Medulla oblongata (tissue), 1 donor: ENCODE measurements around the gene MAST2.
"Not testable (repeated sequence)": the region's sequence is repeated elsewhere in the genome, so short reads cannot be mapped to it uniquely, and the experiment has no call there.

Source experiments
- DNase-seq: peaks from one replicate; pipeline ENCODE4 v3.0.0-alpha.2; 2015; ENCODE audit errors: extremely low spot score

The MAST2 gene

DNA sequence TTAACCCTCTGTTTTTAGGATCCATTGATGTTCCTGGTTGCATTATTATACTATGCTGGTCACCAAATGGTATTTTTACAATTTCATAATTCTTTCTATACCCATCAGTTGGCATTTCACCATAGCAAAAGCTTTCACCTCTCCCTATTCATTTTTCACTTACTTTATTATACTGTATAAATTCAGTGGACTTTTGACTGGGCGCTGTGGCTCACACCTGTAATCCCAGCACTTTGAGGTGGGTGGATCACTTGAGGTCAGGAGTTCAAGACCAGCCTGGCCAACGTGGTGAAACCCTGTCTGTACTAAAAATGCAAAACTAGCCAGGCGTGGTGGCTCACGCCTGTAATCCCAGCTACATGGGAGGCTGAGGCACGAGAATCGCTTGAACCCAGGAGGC, 128.8 kb downstream of the MAST2 start:
- DNase-seq, result not testable (repeated sequence)

- DNase-seq, result no peak
Observed at GRCh38 chr1:45934947-45935346, 131.5 kb downstream of the MAST2 start.

- no peak for DNase-seq
Observed at GRCh38 chr1:45938029-45938428, 134.6 kb downstream of the MAST2 start.

DNA sequence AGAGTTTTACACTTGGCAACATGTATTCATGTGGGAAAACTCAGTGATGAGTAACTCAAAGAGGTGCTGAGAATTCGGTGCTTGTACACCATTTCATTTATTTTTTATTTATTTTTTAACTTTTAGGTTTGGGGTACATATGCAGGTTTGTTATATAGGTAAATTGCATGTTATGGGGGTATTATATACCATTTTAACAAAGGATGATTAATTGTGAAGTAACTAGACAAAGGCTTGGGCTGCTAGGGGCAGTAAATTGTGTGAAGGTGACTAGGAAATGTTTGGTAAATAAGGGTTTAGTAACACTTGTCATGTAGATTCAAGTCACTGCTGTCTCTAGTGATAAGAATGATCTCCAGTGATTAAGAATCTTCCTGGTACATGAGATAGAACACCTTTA, 139.0 kb downstream of the MAST2 start:
- no peak for DNase-seq

DNA sequence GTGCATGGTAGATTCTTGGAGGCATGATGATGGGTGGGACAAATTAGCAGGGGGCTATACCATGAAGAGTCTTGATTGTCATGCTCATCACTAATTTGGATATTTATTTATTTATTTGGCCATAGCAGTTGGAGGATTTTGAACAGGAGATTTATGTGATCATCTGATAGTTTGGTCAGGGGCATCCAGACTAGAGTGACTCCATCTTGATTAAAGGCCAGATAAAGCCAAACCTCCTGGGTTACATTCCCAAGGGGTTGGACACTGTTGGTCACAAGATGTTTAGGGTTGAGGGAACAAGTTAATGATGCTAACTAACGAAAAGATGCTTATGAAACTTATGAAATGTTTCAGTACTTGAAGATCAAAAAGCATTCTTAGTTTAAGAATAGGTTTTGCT, 139.8 kb downstream of the MAST2 start:
- no peak for DNase-seq

DNA sequence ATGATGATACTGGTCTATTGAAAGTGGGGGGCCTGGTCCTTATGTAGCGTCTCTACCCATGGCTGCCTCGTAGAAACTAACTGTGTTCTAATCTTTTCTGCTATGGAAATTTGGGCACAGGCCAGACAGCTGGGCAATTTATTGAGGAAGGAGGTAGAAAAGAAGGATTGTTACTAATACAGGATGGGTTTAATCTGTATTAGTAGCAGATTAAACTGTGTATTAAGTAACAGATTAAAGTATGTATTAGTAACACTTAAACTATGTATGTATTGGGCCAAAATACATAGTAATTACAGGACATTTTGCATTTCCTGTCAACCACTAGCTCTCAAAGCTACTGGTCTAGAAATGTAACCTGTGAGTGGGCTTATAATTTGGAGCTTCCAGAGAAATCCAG, 142.0 kb downstream of the MAST2 start:
- DNase-seq, result no peak

DNA sequence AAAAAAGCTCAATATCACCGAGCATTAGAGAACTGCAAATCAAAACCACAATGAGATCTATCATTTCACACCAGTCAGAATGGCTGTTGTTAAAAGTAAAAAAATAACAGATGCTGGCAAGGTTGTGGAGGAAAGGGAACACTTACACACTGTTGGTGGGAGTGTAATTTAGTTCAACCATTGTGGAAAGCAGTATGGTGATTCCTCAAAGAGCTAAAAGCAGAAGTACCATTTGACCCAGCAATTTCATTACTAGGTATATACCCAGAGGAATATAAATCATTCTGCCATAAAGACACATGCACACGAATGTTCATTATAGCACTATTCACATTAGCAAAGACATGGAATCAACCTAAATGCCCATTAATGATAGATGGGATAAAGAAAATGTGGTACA, 146.1 kb downstream of the MAST2 start:
- DNase-seq, result not testable (repeated sequence)

DNA sequence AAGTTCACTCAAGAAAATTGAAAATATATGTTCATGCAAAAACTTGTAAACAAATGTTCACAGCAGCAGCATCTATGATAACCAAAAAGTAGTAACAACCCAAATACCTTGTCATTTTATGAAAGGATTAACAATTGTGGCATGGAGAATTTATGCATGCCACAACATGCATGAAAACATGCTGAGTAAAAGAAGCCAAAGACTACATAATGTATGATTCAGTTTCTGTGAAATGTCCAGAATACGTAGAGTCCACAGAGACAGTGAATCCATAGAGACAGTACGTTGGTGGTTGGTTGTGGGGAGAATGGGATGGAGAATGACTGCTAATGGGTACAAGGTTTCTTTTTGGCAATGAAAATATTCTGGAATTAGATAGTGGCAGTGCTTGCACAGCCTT, 148.7 kb downstream of the MAST2 start:
- DNase-seq, result no peak

GRCh38 chr1:45953934-45954847, 150.8 kb downstream of the MAST2 start:
- no peak for DNase-seq

DNA sequence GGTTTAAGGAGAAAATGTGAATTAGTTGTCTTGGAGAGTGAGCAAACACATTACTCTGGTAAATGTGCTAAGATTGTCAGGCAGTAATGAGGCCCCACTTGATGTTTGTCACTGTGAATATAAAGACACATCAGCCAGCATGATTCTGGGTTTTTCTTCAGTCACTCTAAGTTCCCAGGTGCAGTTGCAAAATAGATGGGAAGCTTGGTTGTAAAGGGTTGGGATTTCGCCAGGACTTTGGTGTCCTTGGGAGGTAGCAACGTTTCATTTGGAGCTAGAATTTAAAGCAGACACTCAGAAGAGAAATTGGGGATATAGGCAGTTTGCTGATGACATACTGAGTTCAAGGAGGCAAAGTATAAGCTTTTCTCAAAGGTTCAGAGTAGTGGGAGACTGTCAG, 154.3 kb downstream of the MAST2 start:
- DNase-seq, result no peak

- no peak for DNase-seq
Observed at GRCh38 chr1:45958317-45958716, 154.9 kb downstream of the MAST2 start.

GRCh38 chr1:45960930-45961715, 157.7 kb downstream of the MAST2 start:
- DNase-seq, result no peak

- DNase-seq, result not testable (repeated sequence)
Observed at GRCh38 chr1:45961936-45962335, 158.5 kb downstream of the MAST2 start.

DNA sequence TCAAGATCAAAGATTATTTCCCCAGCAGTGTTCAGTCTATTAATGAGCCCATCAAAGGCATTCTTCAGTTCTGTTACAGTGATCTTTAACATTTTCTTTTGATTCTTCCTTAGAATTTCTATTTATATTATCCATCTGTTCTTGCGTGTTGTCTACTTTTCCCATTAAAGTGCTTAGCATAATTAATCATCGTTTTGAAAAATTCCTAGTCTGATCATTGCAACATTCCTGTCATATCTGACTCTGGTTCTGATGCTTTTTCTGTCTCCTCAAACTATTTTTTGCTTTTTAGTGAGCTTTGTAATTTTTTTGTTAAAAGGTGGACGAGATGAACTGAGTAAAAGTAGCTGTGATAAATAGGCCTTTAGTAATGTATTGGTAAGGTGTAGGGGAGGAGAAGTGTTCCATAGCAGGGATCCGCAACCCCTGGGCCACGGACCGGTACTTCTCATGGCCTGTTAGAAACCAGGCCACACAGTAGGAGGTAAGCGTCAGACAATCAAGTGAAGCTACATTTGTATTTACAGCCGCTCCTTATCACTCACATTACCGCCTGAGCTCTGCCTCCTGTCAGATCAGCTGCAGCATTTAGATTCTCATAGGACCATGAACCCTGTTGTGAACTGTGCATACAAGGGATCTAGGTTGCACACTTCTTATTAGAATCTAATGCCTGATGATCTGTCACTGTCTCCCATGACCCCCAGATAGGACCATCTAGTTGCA, 165.7 kb downstream of the MAST2 start:
- no peak for DNase-seq

DNA sequence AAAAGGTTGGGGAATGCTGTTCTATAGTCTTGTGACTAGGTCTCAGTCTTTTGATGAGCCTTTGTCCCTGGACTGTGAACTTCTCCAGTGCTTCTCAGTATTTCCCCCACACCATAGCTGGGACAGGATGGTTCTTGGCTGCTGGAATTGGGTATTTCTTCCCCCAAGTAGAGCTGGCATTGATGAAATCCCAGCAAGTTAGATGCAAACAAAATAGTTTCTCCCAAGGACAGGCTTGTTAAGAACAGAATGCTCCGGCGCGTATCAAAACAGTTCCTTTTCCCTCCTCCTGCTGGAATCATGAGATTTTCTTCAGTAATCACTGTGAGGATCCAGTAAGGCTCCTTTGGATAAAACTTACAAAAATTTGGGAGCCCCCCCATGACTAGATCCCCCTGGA, 166.5 kb downstream of the MAST2 start:
- no peak for DNase-seq

GRCh38 chr1:45971335-45971734, 167.9 kb downstream of the MAST2 start:
- DNase-seq, result no peak

DNA sequence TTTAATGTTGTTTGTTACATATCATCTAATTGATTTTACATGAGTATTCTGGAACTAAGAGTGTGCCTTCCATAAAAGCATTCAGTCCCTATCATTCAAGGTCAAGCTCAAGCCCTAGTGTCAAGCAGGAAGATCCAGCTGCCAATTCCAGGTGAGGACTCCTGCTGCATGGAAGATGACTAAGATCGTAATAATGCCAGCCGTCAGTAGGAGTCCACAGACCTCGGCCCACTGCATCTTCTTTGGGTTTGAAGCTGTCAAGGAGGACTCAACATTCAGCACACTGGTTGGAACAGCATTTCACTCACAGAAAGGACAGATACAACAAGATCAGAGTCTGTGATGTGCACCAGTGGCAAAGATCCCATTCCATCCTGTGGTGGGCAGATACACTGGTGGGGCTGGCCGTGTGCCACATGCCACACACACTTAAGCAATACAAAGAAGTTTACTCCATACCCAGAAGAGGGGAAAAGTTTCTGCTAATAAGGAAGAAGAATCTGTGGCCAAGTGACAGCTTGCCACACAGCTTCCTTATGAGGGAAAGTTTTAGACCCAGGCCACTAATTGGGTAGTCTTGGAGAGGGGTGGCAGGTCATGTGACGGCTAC, 168.6 kb downstream of the MAST2 start:
- DNase-seq, result no peak

- DNase-seq, result no peak
Observed at GRCh38 chr1:45972621-45973020, 169.2 kb downstream of the MAST2 start.

- no peak for DNase-seq
Observed at GRCh38 chr1:45973121-45973520, 169.7 kb downstream of the MAST2 start.

GRCh38 chr1:45974541-45975269, 171.3 kb downstream of the MAST2 start:
- no peak for DNase-seq

DNA sequence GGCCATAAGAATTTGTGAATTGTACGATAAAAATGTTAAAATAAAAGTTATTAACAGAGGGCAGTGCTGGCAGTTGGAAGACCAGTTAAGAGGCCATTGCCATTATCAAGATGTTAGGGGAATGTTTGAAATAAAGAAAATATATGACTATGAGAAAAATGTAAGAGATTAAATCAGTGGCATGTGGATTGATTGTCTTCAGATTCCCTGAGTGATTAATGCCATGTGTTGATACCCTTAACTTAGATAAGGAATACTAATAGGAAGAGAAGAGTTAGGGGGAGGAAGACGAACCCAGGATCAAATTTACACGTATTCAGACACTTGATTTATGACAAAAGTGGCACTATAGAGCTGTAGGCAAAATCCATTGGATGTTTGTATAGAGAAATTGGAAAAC, 173.2 kb downstream of the MAST2 start:
- DNase-seq, result no peak
